Fibroblast of skin of right biceps (primary cell): ENCODE results near the gene SPAST.
"Not testable (repeated sequence)": the region's sequence is repeated elsewhere in the genome, so short reads cannot be mapped to it uniquely, and the experiment has no call there.

Experiments
- DNase-seq: peaks from one replicate; pipeline ENCODE4 v3.0.0-alpha.2; 2013

The SPAST gene

DNA sequence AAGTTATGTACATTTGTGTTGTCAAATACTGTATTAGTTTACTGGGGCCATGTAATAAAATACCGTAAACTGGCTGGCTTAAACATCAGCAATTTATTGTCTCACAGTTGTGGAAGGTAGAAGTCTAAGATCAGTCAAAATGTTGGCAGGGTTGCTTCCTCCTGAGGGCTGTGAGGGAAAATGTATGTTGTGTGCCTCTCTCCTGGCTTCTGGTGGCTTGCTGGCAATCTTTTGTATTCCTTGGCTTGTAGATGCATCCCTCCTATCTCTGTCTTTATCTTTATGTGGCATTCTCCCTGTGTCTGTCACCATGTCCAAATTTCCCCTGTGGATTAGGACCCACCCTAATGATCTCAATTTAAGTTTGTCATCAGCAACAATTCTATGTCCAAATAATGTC is 65.3 kb downstream of the SPAST start:
- DNase-seq: no peak

DNA sequence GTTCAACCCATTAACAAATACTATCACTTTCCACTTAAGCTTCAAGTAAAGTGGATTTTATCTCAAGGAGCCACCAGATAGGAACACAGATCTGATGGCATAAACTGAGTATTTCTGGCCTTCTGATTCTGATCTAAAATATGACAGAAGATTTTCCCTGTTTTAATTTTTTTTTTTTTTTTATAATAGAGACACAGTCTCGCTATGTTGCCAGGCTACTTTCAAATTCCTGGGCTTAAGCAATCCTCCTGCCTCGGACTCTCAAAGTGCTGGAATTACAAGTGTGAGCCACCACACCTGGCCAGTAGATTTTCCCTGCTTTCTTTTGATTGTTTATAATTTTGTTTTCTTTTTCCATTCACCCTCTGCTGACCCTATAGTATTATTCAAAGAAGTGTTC is 65.7 kb downstream of the SPAST start:
- DNase-seq: no peak

DNA sequence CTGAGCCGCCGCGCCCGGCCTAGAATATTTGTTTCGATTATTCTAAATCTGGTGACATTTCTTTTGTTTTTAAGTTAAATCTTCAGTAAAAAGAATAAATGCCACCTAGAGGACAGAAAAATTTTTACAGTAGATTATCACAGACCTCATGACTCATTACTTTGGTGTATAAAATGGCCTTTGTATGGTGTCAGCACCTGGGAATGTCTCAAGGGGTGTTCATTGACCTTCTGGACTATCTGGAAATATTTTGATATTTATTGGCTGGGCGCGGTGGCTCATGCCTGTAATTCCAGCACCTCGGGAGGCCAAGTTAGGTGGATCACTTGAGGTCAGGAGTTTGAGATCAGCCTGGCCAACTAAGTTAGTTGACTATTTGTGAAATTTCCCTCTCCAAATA is 72.1 kb downstream of the SPAST start:
- DNase-seq: peak; percentile 84

DNA sequence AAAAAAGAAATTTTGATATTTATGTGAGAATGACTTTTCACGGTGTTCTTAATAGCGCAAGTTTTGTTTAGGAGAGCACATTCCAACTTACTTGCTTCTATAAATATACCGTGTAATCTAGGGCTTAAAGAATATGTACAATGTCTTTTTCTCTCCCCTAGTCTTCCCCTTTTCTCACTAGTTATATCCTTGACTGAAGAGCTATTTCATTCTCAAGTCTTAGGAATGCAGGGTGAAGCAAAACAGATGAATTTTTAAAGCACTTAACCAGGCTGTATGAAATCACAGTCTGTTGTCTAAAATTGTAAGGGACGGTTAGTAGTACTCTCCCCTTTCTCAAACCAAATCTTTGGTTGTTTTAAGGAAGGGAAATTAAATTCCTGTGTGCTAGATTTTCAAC is 72.7 kb downstream of the SPAST start:
- peak; percentile 43 for DNase-seq

DNA sequence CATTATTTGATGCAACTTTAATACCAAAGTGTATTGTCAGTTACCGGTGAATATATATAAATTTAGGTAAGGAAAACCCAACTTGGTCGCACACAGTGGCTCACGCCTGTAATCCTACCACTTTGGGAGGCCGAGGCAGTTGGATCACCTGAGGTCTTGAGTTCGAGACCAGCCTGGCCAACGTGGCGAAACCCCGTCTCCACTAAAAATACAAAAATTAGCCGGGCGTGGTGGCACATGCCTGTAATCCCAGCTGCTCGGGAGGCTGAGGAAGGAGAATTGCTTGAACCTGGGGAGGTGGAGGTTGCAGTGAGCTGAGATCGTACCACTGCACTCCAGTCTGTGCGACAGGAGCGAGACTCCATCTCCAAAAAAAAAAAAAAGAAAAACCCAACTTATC is 88.2 kb downstream of the SPAST start:
- not testable (repeated sequence) for DNase-seq

DNA sequence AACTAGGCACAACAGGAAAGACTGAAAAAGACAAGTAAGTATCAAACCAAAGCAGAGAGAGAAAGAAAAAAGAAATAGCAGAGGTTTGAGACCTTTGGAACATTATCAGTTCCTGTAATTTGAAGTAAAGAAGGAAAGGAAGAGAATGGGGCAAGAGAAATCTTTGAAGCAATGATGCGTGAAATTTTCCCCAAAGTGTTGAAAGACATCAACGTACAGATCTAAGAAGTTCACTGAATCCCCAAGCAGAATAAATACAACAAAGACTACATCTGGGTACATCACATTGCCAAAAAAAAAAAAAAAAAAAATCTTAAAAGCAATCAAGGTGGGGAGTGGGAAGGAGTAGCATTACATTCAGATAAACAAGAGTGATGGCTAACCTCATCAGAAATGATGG is 96.3 kb downstream of the SPAST start:
- no peak for DNase-seq

DNA sequence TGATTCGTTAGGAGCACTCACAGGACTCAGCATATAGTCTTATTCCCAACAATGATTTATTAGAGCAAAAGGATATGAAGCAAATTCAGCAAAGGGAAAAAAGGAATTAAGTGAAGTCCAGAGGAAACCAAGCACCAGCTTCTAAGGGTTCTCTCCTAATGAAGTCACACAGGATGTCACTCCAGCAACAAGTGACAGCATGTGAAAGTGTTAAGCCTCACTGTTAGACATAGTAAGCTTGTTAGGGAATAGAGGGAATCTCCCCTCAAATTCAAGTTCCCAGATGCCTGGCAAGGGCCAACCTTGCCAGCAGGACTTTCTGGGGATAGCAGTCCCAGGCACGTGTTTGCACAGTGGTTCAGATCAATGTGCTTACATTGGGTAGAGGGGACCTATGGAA is 97.9 kb downstream of the SPAST start:
- no peak for DNase-seq

DNA sequence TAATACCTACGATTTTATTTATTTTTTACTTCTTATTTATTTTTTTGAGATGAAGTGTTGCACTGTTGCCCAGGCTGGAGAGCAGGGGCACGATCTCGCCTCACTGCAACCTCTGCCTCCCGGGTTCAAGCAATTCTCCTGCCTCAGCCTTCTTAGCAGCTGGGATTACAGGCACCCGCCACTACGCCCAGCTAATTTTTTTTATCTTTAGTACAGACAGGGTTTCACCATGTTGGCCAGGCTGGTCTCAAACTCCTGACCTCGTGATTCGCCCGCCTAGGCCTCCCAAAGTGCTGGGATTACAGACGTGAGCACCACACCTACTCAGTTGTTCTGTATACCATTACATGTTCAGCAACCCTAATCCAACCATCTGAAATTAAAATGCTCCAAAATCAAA is 100.9 kb downstream of the SPAST start:
- DNase-seq: not testable (repeated sequence)

DNA sequence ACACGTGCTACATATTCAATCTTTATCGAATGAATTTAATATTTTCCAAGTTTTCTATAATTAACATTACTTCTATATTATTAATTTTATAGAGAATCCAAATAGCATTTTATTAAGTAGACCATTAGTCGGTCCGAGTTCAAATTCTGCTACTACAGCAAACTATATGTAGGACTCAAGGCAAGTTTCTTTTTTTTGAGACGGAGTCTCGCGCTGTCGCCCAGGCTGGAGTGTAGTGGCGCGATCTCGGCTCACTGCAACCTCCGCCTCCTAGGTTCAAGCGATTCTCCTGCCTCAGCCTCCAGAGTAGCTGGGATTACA is 101.6 kb downstream of the SPAST start:
- peak; percentile 2 for DNase-seq

DNA sequence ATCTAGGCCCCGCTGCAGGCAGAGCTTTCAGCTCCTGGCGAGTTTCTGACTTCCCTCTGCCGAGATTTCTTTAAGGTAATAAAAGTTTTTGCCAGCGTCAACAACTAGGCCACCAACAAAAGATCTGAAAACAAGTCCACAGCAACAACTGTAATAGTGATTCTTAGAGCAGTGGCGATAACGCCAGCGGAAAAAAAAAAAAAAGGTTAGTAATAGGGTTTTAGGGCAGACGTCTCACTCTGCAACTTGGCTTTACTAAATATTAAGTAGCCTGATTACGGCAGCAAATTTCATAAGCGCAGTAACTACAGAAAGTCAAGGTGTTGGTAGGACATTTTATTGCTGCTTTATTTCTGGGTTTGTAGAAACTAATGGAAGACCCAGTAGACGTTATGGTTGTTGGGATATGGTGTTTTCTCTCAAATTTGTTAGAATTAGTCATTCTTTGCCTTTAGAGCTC is 102.8 kb downstream of the SPAST start:
- DNase-seq: no peak

DNA sequence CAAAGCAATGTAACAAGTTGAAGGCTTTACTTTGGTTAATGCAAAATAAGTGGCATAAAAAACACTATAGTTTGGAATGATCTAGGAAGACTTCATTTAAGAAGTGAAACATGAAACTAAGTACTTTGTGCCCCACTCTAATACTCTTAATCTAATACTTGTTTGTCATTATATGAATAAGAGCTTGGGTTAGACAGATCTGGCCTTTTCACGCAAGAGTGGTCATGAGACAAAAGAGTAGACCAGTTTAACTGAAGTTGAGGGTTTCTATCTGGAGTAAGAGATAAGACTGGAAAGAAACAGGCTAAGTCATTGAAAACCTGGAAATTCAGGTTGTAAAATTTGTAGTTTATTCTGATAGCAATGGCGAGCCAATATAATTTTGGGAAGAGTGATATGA is 105.2 kb downstream of the SPAST start:
- DNase-seq: no peak

DNA sequence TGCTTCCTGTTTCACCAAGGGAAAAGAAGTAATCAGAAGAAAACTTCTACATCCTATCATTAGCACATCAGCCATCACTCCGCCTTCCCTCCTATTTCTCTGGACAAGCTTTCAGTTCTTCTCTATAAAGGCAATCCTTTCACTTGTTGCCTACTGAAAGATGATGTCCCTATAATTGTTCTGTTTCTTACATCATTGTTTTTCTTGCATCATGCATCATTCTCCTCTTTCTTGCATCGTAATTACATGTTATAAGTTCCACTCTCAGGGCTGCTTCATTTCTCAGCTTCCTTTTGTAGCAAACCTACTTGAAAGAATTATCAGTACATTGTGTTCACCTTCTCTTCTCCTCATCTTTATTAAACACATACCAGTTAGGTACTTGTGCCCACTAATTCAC is 109.5 kb downstream of the SPAST start:
- DNase-seq: peak; percentile 1

DNA sequence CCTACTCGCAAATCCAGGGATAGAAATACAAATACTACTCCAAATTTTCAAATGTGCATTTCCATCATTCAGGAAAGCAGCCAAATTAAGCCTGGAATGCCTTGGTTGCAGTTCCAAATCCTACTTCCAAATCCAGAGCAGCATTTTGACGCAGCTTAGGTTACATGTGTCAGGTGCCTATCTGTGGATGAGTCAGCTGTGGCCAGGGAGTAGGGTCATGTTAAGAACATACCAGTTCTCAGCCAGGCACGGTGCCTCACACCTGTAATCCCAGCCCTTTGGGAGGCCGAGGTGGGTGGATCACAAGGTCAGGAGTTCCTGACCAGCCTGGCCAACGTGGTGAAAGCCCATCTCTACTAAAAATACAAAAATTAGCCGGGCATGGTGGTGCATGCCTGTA is 119.3 kb downstream of the SPAST start:
- DNase-seq: no peak

DNA sequence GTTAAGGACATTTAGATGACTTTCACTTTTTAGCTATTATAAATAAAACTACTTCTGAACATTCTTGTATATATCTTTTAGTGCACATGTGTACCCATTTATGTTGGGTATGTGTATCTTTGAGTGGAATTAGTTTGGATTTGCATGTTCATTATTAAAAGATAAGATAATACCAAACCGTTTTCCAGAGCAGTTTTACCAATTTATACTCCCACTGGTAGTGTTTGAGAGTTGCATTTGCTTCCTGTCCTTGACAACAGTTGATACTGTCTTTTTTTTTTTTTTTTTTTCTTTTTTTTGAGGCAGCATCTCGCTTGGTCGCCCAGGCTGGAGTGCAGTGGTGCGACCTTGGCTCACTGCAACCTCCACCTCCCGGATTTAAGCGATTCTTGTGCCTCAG is 125.7 kb downstream of the SPAST start:
- DNase-seq: no peak

DNA sequence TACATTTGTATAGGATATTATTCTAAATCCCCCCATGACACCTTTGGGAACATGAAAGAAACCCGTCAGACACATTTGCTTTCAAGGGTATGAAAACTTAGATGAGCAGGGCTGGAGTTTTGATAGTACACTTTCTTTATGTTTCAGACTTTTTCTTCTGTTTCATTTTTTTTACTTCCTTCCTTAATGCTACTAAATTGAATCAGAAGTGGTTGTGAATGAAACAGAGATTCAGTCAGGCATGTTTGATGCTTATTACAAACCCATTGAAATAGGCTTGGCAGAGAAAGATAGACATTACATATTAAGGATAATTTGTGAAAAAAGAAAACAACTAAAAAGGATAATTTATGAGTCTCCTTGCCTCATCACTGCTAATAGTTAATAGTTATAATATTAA is 129.1 kb downstream of the SPAST start:
- DNase-seq: no peak

DNA sequence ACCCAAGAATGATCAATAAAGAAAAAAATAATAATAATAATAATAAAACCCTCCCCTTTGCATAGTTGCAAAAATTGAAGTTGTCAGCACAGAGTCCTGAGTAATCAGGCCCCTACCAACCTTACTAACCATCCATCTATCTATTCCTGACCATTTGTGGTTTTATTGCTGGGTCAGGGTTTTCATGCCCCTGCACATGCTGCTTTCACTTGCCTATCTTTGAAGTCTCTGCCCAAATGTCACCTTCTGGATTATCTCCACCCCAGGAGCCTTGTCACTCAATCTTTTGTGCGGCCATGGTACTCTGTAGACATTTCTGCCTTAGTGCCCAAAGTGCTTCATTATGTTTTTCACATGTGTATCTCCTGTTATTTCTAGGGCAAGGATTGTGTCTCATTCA is 137.5 kb downstream of the SPAST start:
- DNase-seq: no peak

DNA sequence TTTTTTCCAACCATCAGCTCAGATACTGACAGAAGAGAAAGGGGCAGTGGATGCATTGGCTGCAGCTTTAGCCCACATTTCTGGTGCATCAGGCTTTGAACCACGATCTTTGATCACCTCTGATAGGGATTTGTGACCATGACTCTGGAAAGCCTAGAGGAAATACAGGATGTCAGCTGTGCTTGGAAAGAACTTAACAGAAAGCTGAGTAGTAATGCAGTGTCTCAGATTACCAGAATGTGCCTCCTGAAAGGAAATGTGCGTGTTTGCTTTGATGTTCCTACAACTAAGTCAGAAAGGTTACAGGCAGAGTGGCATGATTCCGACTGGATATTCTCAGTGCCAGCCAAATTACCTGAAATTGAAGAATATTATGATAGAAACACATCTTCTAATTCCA is 140.1 kb downstream of the SPAST start:
- not testable (repeated sequence) for DNase-seq
